NCI-H2029 (cell line): Measurements from ENCODE around the gene CCNB2.
A peak's percentile ranks its signal among the peaks of the same experiment; 100 is the strongest.
"Not testable (repeated sequence)": the region's sequence is repeated elsewhere in the genome, so short reads cannot be mapped to it uniquely, and the experiment has no call there.

Experiments used
- DNase-seq: peaks from one replicate; lab custom pipeline; 2025; lab: John Stamatoyannopoulos, UW

The CCNB2 gene

GRCh38 chr15:59104912-59105732 lies at the start of gene CCNB2:
Gene CCNB2 (plus strand): TSS chr15:59105146. CDS start chr15:59105269, 123 bp downstream.
- DNase-seq, result peak; percentile 59

- DNase-seq, result no peak
Measured at GRCh38 chr15:59059076-59059597, 45.8 kb upstream of the CCNB2 start.

DNA sequence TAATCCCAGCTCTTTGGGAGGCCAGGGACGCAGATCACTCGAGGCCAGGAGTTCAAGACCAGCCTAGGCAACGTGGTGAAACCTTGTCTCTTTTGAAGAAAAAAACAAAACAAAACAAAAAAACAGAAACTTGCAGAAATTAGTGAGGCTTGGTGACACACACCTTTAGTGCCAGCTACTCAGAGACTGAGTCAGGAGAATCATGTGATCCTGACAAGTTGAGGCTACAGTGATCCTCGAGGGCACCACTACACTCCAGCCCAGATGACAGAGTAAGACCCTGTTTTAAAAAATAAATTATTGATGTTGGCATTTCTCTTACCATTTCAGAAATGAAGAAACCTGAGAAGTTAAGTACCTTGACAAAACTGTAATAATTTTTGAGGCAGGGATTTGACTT lies 44.6 kb upstream of the CCNB2 start:
- DNase-seq, result no peak

- DNase-seq, result no peak
Measured at GRCh38 chr15:59063042-59063441, 41.9 kb upstream of the CCNB2 start.

DNA sequence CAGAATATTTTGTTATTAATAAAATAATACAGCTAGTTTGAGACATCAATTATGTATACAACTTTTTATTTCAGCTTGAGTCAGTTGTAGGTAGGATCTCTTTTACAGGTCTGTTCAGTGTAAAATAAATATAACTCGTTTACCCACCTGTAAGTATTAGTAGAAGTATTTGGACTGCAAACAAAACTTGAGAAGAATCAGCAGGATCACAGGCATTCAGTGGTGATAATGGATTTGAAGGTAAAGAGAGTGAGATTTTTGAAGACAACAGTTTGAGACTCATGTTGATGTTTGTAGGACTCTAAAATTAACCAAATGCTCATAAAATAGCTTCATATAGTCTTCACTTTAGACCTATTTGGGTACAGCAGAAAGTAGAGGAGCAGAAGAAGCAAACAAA lies 35.5 kb upstream of the CCNB2 start:
- no peak for DNase-seq

GRCh38 chr15:59074607-59075006 lies 30.3 kb upstream of the CCNB2 start:
- DNase-seq, result no peak

- no peak for DNase-seq
Measured at GRCh38 chr15:59087731-59088130, 17.2 kb upstream of the CCNB2 start.

DNA sequence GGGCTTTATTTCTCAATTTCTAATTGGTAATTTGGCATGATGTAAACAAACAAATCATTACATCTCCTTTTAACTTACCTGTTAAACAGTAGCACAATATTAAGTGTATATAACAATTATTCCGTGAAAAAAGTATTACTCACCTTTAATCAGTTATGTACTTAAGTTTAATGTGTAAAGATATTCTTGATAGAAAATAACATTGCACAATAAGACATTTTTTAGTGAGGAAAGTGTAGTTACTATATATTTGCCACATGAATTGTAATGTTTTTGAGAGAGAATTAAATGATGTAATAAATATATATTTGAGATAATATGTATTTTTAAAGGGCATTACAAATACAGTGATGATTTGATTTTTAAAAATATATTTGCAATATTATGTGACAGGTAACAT lies 10.9 kb upstream of the CCNB2 start:
- no peak for DNase-seq

DNA sequence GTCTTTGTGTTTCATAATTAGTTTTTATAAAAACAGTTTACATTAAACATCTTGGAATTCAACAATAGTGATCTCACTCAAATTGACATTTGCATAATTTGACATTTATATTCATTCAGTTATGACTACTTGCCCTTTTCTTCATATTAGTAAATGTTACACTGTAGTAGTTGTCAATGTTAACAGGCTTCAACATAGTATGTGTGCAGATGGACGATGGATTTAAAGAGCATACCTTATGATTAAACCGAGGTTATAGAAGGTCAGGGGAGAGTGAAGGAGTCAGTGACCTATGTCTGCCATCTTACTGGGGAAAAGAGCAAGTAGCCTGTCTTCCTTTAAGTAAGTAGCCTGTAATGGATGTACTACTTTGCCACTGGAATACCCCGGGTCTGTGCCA lies 8.5 kb upstream of the CCNB2 start:
- no peak for DNase-seq

GRCh38 chr15:59099162-59099685 lies 5.7 kb upstream of the CCNB2 start:
- no peak for DNase-seq

DNA sequence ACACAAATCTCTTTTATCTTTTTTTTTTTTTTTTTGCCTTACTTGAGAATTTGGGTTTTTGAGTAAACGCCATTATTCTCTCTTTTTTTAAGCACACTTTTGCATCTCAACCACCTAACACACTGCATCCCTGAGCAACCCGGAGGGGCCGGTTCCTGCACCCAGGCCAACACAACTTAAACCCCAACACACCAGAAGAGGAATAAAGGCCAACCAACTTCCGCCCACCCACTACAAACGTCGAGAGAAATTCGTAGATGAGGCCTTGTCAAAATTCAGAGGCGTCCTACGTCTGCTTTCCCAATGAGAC lies 389 bp upstream of the CCNB2 start:
- no peak for DNase-seq

- DNase-seq, result no peak
Measured at GRCh38 chr15:59105854-59106253, 908 bp downstream of the CCNB2 start.

DNA sequence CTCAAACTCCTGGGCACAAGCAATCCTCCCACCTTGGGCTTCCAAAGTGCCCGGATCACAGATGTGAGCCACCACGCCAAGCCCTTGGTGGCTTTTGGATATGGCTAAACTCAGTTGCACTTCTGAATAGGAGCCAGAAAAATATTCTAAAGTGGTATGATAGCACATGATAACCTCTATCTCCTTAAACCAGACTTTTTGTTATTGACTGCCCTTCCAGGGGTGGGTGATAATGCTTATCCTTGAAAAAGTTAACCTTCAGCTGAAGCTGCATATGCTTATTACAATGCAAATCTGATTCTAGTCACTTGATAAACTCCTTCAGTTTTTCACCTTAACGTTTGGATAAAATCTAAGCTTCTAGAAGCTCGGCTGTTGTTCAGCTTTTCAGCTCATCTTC lies 6.3 kb downstream of the CCNB2 start:
- DNase-seq, result no peak

GRCh38 chr15:59115047-59115446 lies 10.1 kb downstream of the CCNB2 start:
- no peak for DNase-seq

DNA sequence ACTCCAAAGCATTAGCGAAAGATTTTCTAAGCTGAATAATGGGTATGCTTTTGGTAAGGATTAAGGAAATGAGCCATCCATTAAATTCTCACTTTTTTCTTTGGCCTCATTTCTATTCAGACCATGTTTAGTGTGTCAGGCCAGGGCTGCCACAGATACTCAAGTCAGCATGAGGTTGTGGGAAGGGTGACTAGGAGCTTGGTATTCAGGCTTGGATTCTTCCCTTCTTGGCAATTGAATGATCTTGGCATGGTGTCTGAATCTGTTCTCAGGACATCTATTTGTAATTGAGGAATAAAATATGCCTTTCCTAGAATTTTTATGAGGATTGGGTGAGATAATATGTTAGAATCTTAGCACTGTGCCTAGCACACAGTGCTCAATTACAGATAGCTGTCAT lies 11.2 kb downstream of the CCNB2 start:
- no peak for DNase-seq

DNA sequence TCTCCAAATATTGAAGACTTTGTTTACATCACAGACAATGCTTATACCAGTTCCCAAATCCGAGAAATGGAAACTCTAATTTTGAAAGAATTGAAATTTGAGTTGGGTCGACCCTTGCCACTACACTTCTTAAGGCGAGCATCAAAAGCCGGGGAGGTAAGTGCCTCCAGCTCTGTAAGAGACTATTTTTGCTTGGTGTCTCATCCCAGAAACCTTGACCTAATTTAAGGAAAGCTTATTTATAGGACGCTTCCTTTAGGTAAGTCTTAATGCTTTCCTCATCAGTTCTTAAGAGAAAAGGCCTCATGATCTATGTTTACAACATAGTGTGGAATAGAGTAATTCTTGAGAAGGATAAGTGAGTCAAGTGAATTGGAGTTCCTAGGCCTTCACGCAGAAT lies 11.8 kb downstream of the CCNB2 start:
- DNase-seq, result no peak

DNA sequence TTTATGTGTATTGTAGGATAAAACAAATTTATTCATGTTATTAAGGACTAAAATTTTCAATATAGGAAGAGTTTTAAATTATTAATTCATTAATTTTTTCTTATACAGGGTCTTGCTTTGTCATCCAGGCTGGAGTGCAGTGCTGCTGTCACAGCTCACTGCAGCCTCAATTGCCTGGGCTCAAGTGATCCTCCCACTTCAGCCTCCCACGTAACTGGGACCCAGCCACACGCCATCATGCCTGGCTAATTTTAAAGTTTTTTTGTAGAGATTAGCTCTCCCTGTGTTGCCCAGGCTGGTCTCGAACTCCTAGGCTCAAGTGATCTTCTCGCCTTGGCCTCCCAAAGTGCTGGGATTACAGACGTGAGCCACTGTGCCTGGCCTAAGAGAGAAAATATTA lies 14.7 kb downstream of the CCNB2 start:
- no peak for DNase-seq

DNA sequence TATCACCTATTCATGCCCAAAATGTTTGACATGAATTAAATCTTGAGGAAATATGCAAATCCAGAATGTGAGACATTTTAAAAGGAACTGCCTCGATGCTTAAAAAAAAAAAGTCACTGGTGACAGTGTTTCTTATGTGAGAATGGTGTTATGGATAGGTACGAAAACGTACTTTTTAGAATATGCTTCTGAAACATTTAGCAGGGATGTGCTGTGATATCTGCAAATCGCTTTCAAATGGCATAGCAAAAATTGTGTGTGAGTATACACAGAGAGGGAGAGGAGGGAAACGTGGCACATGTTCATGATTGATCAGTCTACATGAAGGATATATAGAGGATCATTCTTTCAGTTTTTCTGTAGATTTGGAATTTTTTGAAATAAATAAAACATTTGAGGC lies 16.0 kb downstream of the CCNB2 start:
- no peak for DNase-seq

GRCh38 chr15:59124261-59124660 lies 19.3 kb downstream of the CCNB2 start:
- peak; percentile 80 for DNase-seq

DNA sequence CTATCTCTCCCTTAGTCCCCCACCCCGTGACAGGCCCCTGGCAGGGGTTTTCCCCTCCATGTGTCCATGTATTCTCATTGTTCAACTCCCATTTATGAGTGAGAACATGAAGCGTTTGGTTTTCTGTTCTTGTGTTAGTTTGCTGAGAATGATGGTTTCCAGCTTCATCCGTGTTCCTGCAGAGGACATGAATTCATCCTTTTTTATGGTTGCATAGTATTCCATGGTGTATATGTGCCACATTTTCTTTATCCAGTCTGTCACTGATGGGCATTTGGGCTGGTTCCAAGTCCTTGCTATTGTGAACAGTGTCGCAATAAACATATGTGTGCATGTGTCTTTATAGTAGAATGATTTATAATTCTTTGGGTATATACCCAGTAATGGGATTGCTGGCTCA lies 20.7 kb downstream of the CCNB2 start:
- not testable (repeated sequence) for DNase-seq

GRCh38 chr15:59127255-59127654 lies 22.3 kb downstream of the CCNB2 start:
- not testable (repeated sequence) for DNase-seq

DNA sequence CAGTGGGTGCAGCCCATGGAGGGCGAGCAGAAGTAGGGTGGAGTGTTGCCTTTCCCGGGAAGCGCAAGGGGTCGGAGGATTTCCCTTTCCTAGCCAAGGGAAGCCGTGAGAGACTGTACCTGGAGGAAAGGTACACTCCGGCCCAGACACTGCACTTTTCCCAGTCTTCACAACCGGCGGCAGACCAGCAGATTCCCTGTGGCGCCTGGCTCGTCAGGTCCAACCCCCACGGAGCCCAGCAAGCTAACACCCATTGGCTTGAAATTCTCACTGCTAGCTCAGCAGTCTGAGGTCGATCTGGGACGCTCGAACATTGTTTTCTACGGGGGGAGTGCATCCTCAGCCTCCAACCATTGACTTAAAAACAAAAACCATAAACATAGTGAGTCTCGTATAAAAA lies 26.5 kb downstream of the CCNB2 start:
- no peak for DNase-seq

GRCh38 chr15:59131969-59132562 lies 27.1 kb downstream of the CCNB2 start:
- DNase-seq, result no peak
